Parathyroid adenoma (tissue), 2 donors: ENCODE results near the gene PRKAR1B.
"Not testable (repeated sequence)": the region's sequence is repeated elsewhere in the genome, so short reads cannot be mapped to it uniquely, and the experiment has no call there.

Source experiments
- H2AFZ ChIP-seq: fragments of 300-600 bp; sonication (generic); one replicate; pipeline ENCODE4 v1.7.0; 2017; ENCODE audit warnings: antibody characterized with exemption, mild to moderate bottlenecking
- H3K27ac ChIP-seq: fragments of 300-600 bp; sonication (generic); one replicate; pipeline ENCODE4 v1.7.0; 2017
- H3K27me3 ChIP-seq: fragments of 300-600 bp; sonication (generic); one replicate; pipeline ENCODE4 v1.7.0; 2017; ENCODE audit warnings: low read length; ENCODE audit not compliant: control insufficient read depth, insufficient read depth
- H3K36me3 ChIP-seq: fragments of 300-600 bp; sonication (generic); one replicate; pipeline ENCODE4 v1.7.0; 2017; ENCODE audit warnings: low read length; ENCODE audit not compliant: control insufficient read depth, insufficient read depth
- H3K4me1 ChIP-seq: fragments of 300-600 bp; sonication (generic); one replicate; pipeline ENCODE4 v1.7.0; 2017; ENCODE audit warnings: control low read depth
- H3K4me2 ChIP-seq: fragments of 300-600 bp; sonication (generic); one replicate; pipeline ENCODE4 v1.7.0; 2017; ENCODE audit warnings: low read length
- H3K4me3 ChIP-seq: fragments of 300-600 bp; sonication (generic); one replicate; pipeline ENCODE4 v1.7.0; 2017; ENCODE audit warnings: low read depth, low read length
- H3K79me2 ChIP-seq: fragments of 300-600 bp; sonication (generic); one replicate; pipeline ENCODE4 v1.7.0; 2017; ENCODE audit warnings: control low read depth
- H3K9ac ChIP-seq: fragments of 300-600 bp; sonication (generic); one replicate; pipeline ENCODE4 v1.7.0; 2017; ENCODE audit warnings: mild to moderate bottlenecking
- H3K9me3 ChIP-seq: fragments of 300-600 bp; sonication (generic); one replicate; pipeline ENCODE4 v1.7.0; 2017; ENCODE audit warnings: low read length; ENCODE audit not compliant: control insufficient read depth
- CTCF ChIP-seq: fragments of 300-600 bp; sonication (generic); IDR thresholded peaks from one replicate; pipeline ENCODE4 v1.7.0; 2017; ENCODE audit warnings: antibody characterized with exemption, mild to moderate bottlenecking
- donor health status: primary hyperparathyroidism.

PRKAR1B gene

DNA sequence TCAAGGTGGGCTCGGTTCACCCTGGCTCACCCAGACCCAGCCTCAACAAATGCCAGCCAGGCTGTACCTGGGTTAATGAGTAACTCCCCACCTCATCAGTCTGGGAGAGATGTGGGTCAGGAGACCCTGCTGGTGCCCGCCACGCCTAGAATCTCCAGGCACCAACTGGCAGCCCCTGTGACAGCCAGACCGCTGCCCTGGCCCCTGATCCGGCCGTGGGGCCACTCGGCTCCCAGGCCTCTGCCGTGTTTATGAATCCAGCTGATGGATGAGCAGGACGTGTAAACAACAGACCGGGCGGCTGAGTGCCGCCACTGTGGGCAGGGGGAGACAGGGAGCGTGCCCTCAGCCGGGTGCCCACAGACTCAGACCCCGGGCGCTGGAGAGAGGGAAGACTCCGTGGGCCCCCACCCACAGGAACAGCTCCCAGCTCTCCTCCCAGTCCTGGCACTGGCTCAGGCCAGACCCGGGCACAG, 173.4 kb downstream of the PRKAR1B start:
- Histone ChIP-seq H3K36me3 (no peaks in the 10 kb centered on the region), H3K79me2 (no peaks in the 10 kb centered on the region), H3K27me3 (no peaks in the 10 kb centered on the region), H3K27ac (no peak overlapping the region), H3K4me1 (no peaks in the 10 kb centered on the region), H2AFZ (no peak overlapping the region), H3K4me2 (no peak overlapping the region), H3K9me3 (no peaks in the 10 kb centered on the region), H3K4me3 (no peak overlapping the region), H3K9ac (no peak overlapping the region)
- TF ChIP-seq CTCF = no peak

- H3K4me1 ChIP-seq = no peaks in the 10 kb centered on the region
- no peak overlapping the region for H2AFZ ChIP-seq
- no peak overlapping the region for H3K4me2 ChIP-seq
- H3K27ac ChIP-seq = no peak overlapping the region
- no peaks in the 10 kb centered on the region for H3K36me3 ChIP-seq
- no peaks in the 10 kb centered on the region for H3K9me3 ChIP-seq
- H3K27me3 ChIP-seq = no peaks in the 10 kb centered on the region
- H3K4me3 ChIP-seq = no peak overlapping the region
- H3K9ac ChIP-seq = no peak overlapping the region
- TF ChIP-seq CTCF = no peak
- H3K79me2 ChIP-seq = no peaks in the 10 kb centered on the region
These were observed 174.0 kb downstream of the PRKAR1B start for GRCh38 chr7:552868-553635.

- not testable (repeated sequence) for H3K4me2 ChIP-seq, H3K79me2 ChIP-seq, H3K4me3 ChIP-seq, H3K36me3 ChIP-seq, H3K4me1 ChIP-seq, H3K27ac ChIP-seq, H2AFZ ChIP-seq, H3K27me3 ChIP-seq, H3K9me3 ChIP-seq, H3K9ac ChIP-seq
These were observed 174.8 kb downstream of the PRKAR1B start for GRCh38 chr7:552151-552867.

DNA sequence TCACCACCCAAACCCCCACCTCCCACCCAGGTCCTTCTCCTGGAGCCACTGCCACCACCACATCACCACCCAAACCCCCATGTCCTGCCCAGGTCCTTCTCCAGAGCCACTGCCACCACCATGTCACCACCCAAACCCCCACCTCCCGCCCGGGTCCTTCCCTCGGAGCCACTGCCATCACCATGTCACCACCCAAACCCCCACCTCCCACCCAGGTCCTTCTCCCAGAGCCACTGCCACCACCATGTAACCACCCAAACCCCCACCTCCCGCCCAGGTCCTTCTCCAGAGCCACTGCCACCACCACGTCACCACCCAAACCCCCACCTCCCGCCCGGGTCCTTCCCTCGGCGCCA, 175.5 kb downstream of the PRKAR1B start:
- not testable (repeated sequence) for H3K9ac ChIP-seq, H2AFZ ChIP-seq, H3K9me3 ChIP-seq, H3K36me3 ChIP-seq, H3K27ac ChIP-seq, H3K4me1 ChIP-seq, H3K4me3 ChIP-seq, H3K79me2 ChIP-seq, H3K4me2 ChIP-seq, H3K27me3 ChIP-seq

DNA sequence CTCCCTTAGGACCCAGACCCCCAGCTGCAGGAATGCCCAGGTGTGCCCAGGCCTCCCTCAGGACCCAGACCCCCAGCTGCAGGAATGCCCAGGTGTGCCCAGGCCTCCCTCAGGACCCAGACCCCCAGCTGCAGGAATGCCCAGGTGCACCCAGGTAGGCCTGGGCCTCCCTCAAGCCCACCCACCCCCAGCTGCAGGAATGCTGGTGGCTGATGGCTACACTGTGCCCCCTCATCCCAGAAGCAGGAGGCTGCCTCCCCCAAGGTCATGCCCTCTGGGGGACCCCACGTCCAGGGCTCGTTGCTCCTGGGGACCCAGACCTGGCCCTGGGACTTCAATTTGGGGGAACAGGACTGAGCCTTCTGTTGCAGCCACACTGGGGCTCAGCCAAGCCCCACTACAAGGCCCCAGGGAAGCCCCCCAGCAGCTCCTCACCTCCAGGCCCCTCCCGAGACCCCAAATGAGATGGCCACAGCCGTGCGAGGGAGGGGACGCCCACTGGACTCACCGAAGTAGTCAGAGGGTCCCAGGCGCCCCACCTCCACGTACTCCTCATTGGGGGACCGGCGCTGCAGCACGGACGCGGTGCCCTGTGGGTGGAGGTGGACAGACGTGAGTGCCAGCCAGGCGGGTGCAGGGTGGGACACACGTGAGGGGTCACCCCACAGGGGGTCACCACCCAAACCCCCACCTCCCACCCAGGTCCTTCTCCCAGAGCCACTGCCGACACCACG, 176.0 kb downstream of the PRKAR1B start:
- Histone ChIP-seq H3K9me3 (no peaks in the 10 kb centered on the region), H3K9ac (no peak overlapping the region), H3K27me3 (no peaks in the 10 kb centered on the region), H3K4me3 (no peak overlapping the region), H3K4me1 (no peaks in the 10 kb centered on the region), H2AFZ (no peak overlapping the region), H3K79me2 (no peaks in the 10 kb centered on the region), H3K27ac (no peak overlapping the region), H3K36me3 (no peaks in the 10 kb centered on the region), H3K4me2 (no peak overlapping the region)
- no peak for TF ChIP-seq CTCF
